Measurements from ENCODE around the gene GNAS-AS1.

Gene GNAS-AS1

GRCh38 chr20:58850693-58851174 lies at the start of gene GNAS-AS1:
Gene GNAS-AS1 (minus strand): TSS chr20:58850902.
- Mint-ChIP-seq H3K4me1 (peaks cover 40% of the 10 kb centered on the region), H3K4me3 (peak within 1 kb of the TSS; percentile 95), H3K27ac (peak within 1 kb of the TSS; percentile 17), H3K27me3 (peaks cover 7% of the 10 kb centered on the region), H3K9me3 (no peaks in the 10 kb centered on the region), H3K36me3 (peaks cover 1% of the 10 kb centered on the region)

- peaks cover 76% of the 10 kb centered on the region for H3K4me1 Mint-ChIP-seq
- no peaks in the 10 kb centered on the region for H3K9me3 Mint-ChIP-seq
- peak overlapping the region; percentile 3 for H3K27ac Mint-ChIP-seq
- H3K27me3 Mint-ChIP-seq: no peaks in the 10 kb centered on the region
- peaks cover 24% of the 10 kb centered on the region for H3K36me3 Mint-ChIP-seq
- no peak overlapping the region for H3K4me3 Mint-ChIP-seq
Observed at GRCh38 chr20:58900397-58900796, 49.7 kb upstream of the GNAS-AS1 start.

DNA sequence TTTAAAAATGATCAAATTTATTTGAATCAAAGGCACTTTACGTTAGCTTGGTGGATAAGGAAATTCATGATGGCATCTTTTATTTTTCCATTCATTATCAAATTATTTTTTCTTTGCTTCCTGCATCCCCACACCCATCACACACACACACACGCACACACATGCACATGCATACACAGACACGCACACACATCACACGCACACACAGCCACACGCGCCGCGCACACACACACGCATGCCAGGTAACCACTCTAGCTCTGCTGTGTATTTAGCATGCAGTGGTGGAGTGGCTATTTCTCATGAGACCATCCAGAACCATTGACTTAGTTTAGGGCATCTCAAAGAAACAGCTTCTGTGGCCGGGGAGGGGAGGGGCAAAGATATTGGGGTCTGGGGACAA lies 48.8 kb upstream of the GNAS-AS1 start:
- Mint-ChIP-seq H3K36me3 (peaks cover 18% of the 10 kb centered on the region), H3K4me3 (no peak overlapping the region), H3K27me3 (no peaks in the 10 kb centered on the region), H3K9me3 (no peaks in the 10 kb centered on the region), H3K4me1 (peaks cover 78% of the 10 kb centered on the region), H3K27ac (peak overlapping the region; percentile 56)

- peaks cover 84% of the 10 kb centered on the region for H3K4me1 Mint-ChIP-seq
- H3K36me3 Mint-ChIP-seq: peaks cover 16% of the 10 kb centered on the region
- no peaks in the 10 kb centered on the region for H3K9me3 Mint-ChIP-seq
- no peak overlapping the region for H3K4me3 Mint-ChIP-seq
- H3K27ac Mint-ChIP-seq: no peak overlapping the region
- H3K27me3 Mint-ChIP-seq: no peaks in the 10 kb centered on the region
Observed at GRCh38 chr20:58898629-58899408, 48.1 kb upstream of the GNAS-AS1 start.

GRCh38 chr20:58897488-58897887 lies 46.8 kb upstream of the GNAS-AS1 start:
- Mint-ChIP-seq H3K27me3 (no peaks in the 10 kb centered on the region), H3K4me1 (peaks cover 87% of the 10 kb centered on the region), H3K9me3 (no peaks in the 10 kb centered on the region), H3K36me3 (peaks cover 17% of the 10 kb centered on the region), H3K4me3 (no peak overlapping the region), H3K27ac (peak overlapping the region; percentile 68)

- Mint-ChIP-seq H3K9me3 (no peaks in the 10 kb centered on the region), H3K27ac (peak overlapping the region; percentile 43), H3K4me3 (no peak overlapping the region)
Observed at GRCh38 chr20:58896820-58897219, 46.1 kb upstream of the GNAS-AS1 start.

GRCh38 chr20:58895448-58896180 lies 44.9 kb upstream of the GNAS-AS1 start:
- H3K27me3 Mint-ChIP-seq: no peaks in the 10 kb centered on the region
- peaks cover 13% of the 10 kb centered on the region for H3K36me3 Mint-ChIP-seq
- no peaks in the 10 kb centered on the region for H3K9me3 Mint-ChIP-seq
- H3K27ac Mint-ChIP-seq: peak overlapping the region; percentile 97
- peak overlapping the region; percentile 90 for H3K4me3 Mint-ChIP-seq
- H3K4me1 Mint-ChIP-seq: peaks cover 74% of the 10 kb centered on the region

More at GRCh38 chr20:58896820-58897219, 46.1 kb upstream of the GNAS-AS1 start:
- Mint-ChIP-seq H3K36me3 (peaks cover 14% of the 10 kb centered on the region), H3K27me3 (no peaks in the 10 kb centered on the region), H3K4me1 (peaks cover 82% of the 10 kb centered on the region)

DNA sequence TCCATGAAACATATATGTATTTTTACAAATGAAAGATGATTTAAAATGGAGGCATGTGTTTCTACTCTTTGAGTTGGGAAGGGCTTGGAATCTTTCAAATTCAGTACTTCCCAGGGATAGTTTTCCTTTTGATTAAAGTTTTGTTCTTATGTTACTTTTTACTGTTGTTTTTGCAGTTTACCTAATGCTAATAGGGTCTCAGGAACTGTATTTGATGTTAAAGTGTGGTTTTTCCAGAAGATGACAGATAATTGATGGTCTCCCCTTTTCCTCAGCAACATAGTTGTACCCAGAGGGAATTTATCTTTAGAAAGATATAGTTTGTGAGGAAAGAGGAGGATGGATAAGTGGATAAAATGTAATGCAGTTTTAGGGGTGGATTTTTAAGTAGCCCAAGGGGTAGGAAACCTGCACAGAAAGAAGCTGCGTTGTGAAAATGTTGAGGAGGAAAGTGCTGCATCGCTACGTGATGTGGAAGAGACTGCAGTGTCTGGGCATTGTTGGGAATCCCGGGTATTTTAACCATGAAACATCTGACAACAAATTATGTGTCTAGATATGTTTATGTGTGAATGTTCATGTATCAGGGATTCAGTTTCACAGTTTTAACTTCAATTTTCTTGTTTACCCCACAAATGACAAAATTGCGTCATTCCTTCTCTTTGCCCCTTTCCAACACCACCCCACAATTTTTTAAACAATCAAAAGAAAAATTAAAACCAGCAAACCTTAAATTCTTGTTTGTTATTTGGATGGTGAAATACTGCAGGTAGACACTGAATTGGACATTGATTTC lies 44.1 kb upstream of the GNAS-AS1 start:
- peaks cover 67% of the 10 kb centered on the region for H3K4me1 Mint-ChIP-seq
- peak overlapping the region; percentile 90 for H3K4me3 Mint-ChIP-seq
- no peaks in the 10 kb centered on the region for H3K27me3 Mint-ChIP-seq
- H3K27ac Mint-ChIP-seq: peak overlapping the region; percentile 97
- no peaks in the 10 kb centered on the region for H3K9me3 Mint-ChIP-seq
- peaks cover 13% of the 10 kb centered on the region for H3K36me3 Mint-ChIP-seq

DNA sequence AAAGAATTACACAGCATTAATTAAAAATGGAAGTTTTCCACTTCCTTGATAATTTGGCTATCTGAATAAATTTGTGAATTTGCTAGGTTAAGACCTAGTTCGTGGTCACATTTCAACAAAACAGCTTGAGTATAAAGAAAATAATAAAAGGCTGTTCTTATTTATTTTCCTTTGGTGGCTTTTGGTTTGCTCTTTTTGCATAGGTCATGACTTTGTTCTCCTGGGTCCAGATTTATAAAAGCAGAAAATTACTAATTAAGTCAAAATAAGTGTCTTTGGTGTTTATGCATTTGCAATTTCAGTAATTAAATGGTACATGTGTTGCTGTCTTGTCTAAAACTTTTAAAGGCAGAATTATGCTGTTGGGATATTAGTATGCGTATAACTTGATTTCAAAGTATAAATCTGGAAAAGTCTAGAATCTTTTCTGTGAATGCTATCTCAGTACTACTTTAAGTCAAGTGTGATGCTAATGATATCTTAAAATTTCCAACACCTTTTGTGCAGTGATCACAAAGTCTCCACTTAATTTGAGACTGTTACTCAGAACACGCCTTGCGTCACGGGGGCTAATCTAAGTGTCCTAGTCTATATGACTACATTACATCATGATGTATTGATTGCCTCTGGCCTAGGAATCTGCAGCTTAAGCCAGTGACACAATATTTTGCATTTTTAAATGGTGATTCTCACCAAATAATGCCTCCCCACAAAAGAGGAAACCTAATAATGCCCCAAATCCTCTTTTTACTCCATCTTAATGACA lies 42.8 kb upstream of the GNAS-AS1 start:
- Mint-ChIP-seq H3K36me3 (peaks cover 10% of the 10 kb centered on the region), H3K27ac (peak overlapping the region; percentile 97), H3K27me3 (no peaks in the 10 kb centered on the region), H3K9me3 (no peaks in the 10 kb centered on the region), H3K4me1 (peaks cover 56% of the 10 kb centered on the region), H3K4me3 (peak overlapping the region; percentile 90)

GRCh38 chr20:58892932-58893224 lies 42.2 kb upstream of the GNAS-AS1 start:
- Mint-ChIP-seq H3K9me3 (no peaks in the 10 kb centered on the region), H3K27ac (peak overlapping the region; percentile 98), H3K36me3 (peaks cover 9% of the 10 kb centered on the region), H3K4me1 (peaks cover 54% of the 10 kb centered on the region), H3K27me3 (no peaks in the 10 kb centered on the region), H3K4me3 (peak overlapping the region; percentile 98)

DNA sequence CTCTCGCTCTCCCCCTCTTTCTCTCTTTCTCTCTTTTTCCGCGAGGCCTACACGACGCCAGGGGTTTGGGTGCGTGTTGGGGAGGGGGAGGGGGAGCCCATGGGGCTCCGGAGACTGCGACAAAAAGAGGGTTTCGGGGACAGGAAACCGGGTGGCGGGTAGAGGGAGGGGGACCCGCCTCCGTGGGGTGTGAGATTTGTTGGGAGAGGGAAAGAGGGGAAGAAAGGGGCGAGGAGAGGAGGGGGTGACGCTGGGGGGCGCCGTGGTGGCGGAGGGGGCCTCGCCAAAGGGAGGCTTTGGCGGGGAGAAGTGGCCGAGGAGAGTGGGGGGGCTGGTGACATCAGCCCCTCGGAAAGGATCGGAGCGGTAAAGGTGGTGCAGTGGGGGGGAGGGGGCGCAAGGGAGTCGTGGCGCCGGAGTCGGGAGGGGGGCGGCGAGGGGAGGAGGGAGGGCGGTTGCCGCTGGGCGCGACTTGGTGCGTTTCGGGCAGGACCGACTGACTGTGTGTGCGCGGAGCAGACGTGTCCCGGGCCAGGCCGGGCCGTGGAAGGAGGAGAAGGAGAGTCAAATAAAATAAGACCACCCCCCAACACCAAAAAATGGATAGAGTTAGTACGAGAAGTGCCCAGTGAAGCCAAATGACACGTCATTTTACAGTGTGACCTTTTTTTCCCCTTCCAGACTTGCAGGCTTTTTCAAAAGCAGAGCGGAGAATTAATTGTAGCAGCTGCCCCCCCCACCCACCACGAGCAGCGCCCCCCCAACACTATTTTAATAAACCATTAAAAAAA lies 41.6 kb upstream of the GNAS-AS1 start:
- Mint-ChIP-seq H3K4me3 (peak overlapping the region; percentile 98), H3K4me1 (peaks cover 55% of the 10 kb centered on the region), H3K27ac (peak overlapping the region; percentile 98), H3K36me3 (peaks cover 9% of the 10 kb centered on the region), H3K27me3 (no peaks in the 10 kb centered on the region), H3K9me3 (no peaks in the 10 kb centered on the region)

DNA sequence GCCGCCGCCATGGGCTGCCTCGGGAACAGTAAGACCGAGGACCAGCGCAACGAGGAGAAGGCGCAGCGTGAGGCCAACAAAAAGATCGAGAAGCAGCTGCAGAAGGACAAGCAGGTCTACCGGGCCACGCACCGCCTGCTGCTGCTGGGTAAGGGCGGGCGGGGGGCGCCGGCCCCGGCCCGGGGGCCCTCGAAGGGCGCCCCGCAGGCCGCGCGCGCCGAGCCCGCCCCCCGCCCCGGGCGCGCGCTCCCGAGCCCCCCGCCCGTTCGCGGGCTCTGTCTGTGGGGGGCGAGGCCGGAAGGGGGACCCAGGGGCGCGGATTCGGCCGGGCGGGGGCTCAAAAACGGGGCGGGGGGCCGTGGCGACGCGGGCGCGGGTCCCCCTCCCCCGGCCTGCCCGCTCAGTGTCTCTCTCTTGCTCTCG lies 41.0 kb upstream of the GNAS-AS1 start:
- no peaks in the 10 kb centered on the region for H3K9me3 Mint-ChIP-seq
- H3K36me3 Mint-ChIP-seq: peaks cover 7% of the 10 kb centered on the region
- H3K4me1 Mint-ChIP-seq: peaks cover 56% of the 10 kb centered on the region
- no peaks in the 10 kb centered on the region for H3K27me3 Mint-ChIP-seq
- peak overlapping the region; percentile 98 for H3K4me3 Mint-ChIP-seq
- H3K27ac Mint-ChIP-seq: peak overlapping the region; percentile 98

GRCh38 chr20:58891086-58891717 lies 40.5 kb upstream of the GNAS-AS1 start:
- Mint-ChIP-seq H3K27ac (peak overlapping the region; percentile 83), H3K9me3 (no peaks in the 10 kb centered on the region), H3K27me3 (no peaks in the 10 kb centered on the region), H3K4me3 (peak overlapping the region; percentile 73), H3K4me1 (peaks cover 56% of the 10 kb centered on the region), H3K36me3 (peaks cover 7% of the 10 kb centered on the region)

GRCh38 chr20:58890518-58891085 lies 39.9 kb upstream of the GNAS-AS1 start:
- Mint-ChIP-seq H3K27me3 (no peaks in the 10 kb centered on the region), H3K9me3 (no peaks in the 10 kb centered on the region), H3K36me3 (peaks cover 7% of the 10 kb centered on the region), H3K27ac (peak overlapping the region; percentile 98), H3K4me3 (peak overlapping the region; percentile 89), H3K4me1 (peaks cover 54% of the 10 kb centered on the region)

Data from activated naive CD4-positive, alpha-beta T cell treated with anti-CD3 and anti-CD28 coated beads, Interleukin-2, amount 50 U/mL, for 24 hours (primary cell).